Endothelial cell of umbilical vein (primary cell): ENCODE results near the gene VPS37C. TPM values are rescaled to one million over a fixed set of nuclear protein-coding genes. Genes with fewer than 3 reads are reported as not detected.
"Not testable (repeated sequence)": the region's sequence is repeated elsewhere in the genome, so short reads cannot be mapped to it uniquely, and the experiment has no call there.

Source experiments
- BruUV-seq: library from RNA; stranded (reverse); fragments of 400-500 nt; replicated peaks from 2 replicates; lab custom pipeline; 2021; lab: Mats Ljungman, UMichigan
- CTCF ChIA-PET: fragments of 300-600, 350-600 bp; sonication (Branson Sonifier 250); formaldehyde crosslinking; loops from one replicate; lab custom pipeline; 2021; ENCODE audit warnings: antibody characterized with exemption, inconsistent platforms; lab: Charles Lee
- POLR2A ChIA-PET: fragments of 300-600, 350-600 bp; sonication (Branson Sonifier 250); formaldehyde crosslinking; loops from one replicate; lab custom pipeline; 2021; ENCODE audit warnings: antibody characterized with exemption, inconsistent platforms; lab: Charles Lee
- DNase-seq: peaks from one replicate; pipeline ENCODE4 v3.0.0-alpha.2; 2011; ENCODE audit warnings: low read depth, low spot score
- FAIRE-seq: peaks from 2 replicates; lab custom pipeline; 2011; peaks lifted over from hg19 to GRCh38; lab: Jason Lieb, UNC
- H2AFZ ChIP-seq: 2 replicates; pipeline ENCODE4 v1.6.0; 2012; ENCODE audit warnings: low read depth, low read length, control low read depth, inconsistent platforms
- H3K27ac ChIP-seq: 2 replicates; pipeline ENCODE4 v1.5.1; 2011; ENCODE audit warnings: low read depth, mild to moderate bottlenecking, control low read depth, low read length, moderate library complexity; ENCODE audit not compliant: insufficient read depth
- H3K27me3 ChIP-seq, 2 experiments: 2 replicates each; pipeline versions ENCODE4 v1.6.0 to v1.6.1; 2011; ENCODE audit warnings: low read length in 2 of 2, mixed read lengths in 1 of 2; ENCODE audit not compliant: control insufficient read depth in 2 of 2, insufficient read depth in 2 of 2
- H3K36me3 ChIP-seq, 2 experiments: 2 replicates in 1 of 2; 3 replicates in 1 of 2; pipeline ENCODE4 v1.5.1; 2011; ENCODE audit warnings: low read length in 2 of 2, mild to moderate bottlenecking in 1 of 2, moderate library complexity in 1 of 2; ENCODE audit not compliant: control insufficient read depth in 2 of 2, insufficient read depth in 2 of 2; ENCODE audit errors: extremely low read depth in 1 of 2
- H3K4me1 ChIP-seq: 3 replicates; pipeline ENCODE4 v1.5.1; 2011; ENCODE audit warnings: mild to moderate bottlenecking, low read length; ENCODE audit not compliant: control insufficient read depth, insufficient read depth; ENCODE audit errors: extremely low read depth
- H3K4me2 ChIP-seq: 2 replicates; pipeline ENCODE4 v1.6.1; 2011; ENCODE audit warnings: low read length, control low read depth, mixed read lengths; ENCODE audit not compliant: insufficient read depth
- H3K4me3 ChIP-seq, 3 experiments: fragments of 200-600 bp in 1 of 3; sonication (generic), shearing (Covaris generic) in 1 of 3; replicated peaks in 1 of 3; 2 replicates each; pipeline ENCODE4 v1.5.1; 2011 to 2016; ENCODE audit warnings: control low read depth in 3 of 3, low read length in 3 of 3, mild to moderate bottlenecking in 2 of 3, inconsistent platforms in 1 of 3, low read depth in 1 of 3, moderate library complexity in 1 of 3; ENCODE audit not compliant: insufficient read depth in 1 of 3
- H3K79me2 ChIP-seq: 2 replicates; pipeline ENCODE4 v1.6.0; 2012; ENCODE audit warnings: low read length, inconsistent platforms; ENCODE audit not compliant: control insufficient read depth, insufficient read depth
- H3K9ac ChIP-seq: replicated peaks from 2 replicates; pipeline ENCODE3; 2011; ENCODE audit warnings: low read length, control low read depth; ENCODE audit not compliant: insufficient read depth; ENCODE audit errors: extremely low read depth
- H3K9me1 ChIP-seq: replicated peaks from 3 replicates; pipeline ENCODE4 v1.6.0; 2011; ENCODE audit warnings: mild to moderate bottlenecking, low read length; ENCODE audit not compliant: control insufficient read depth, insufficient read depth; ENCODE audit errors: extremely low read depth
- H3K9me3 ChIP-seq: replicated peaks from 2 replicates; pipeline ENCODE4 v1.5.1; 2012; ENCODE audit warnings: low read length, inconsistent platforms; ENCODE audit not compliant: control insufficient read depth, insufficient read depth
- H4K20me1 ChIP-seq: replicated peaks from 2 replicates; pipeline ENCODE3; 2011; ENCODE audit warnings: mild to moderate bottlenecking, low read length; ENCODE audit not compliant: control insufficient read depth, insufficient read depth; ENCODE audit errors: extremely low read depth
- FOS ChIP-seq: IDR thresholded peaks from 2 replicates; pipeline ENCODE4 v1.6.1; 2011; ENCODE audit warnings: mild to moderate bottlenecking, low read length, moderate library complexity, borderline replicate concordance; ENCODE audit not compliant: insufficient read depth
- GATA2 ChIP-seq: IDR thresholded peaks from 2 replicates; pipeline ENCODE4 v1.7.0; 2011; ENCODE audit warnings: low read depth, mild to moderate bottlenecking, moderate library complexity, mixed read lengths, low read length; ENCODE audit not compliant: insufficient read length, insufficient read depth
- MAX ChIP-seq: IDR thresholded peaks from 2 replicates; pipeline ENCODE4 v1.6.1; 2011; ENCODE audit not compliant: insufficient read depth, insufficient read length
- POLR2AphosphoS5 ChIP-seq: IDR thresholded peaks from 2 replicates; pipeline ENCODE4 v1.6.1; 2012; ENCODE audit warnings: low read depth, mild to moderate bottlenecking, control low read depth, low read length, moderate library complexity; ENCODE audit not compliant: insufficient read depth
- dilution Hi-C: fragments of 300-500 bp; cut with MboI; formaldehyde crosslinking; loops from one replicate; pipeline ENCODE4 v1.15.0; 2019; ENCODE audit warnings: low sequenced_read_pairs; ENCODE audit not compliant: extremely low pct_ligation_motif_present
- intact Hi-C: fragments of 100-400 bp; cut with micrococcal nuclease; formaldehyde crosslinking; loops from one replicate; pipeline ENCODE4 v1.10.0; 2022
- polyA plus RNA-seq, 4 experiments: library from polyadenylated mRNA; depleted of rRNA in 3 of 4; stranded (reverse) in 3 of 4; unstranded in 1 of 4; fragments of >200 nt; gene quantifications; 2 replicates each; pipeline versions ENCODE4 v1.2.1 to v1.2.3, GENCODE V29; 2011 to 2012; ENCODE audit warnings: missing spikeins in 1 of 4
- total RNA-seq: library from RNA; stranded (reverse); gene quantifications from 2 replicates; pipeline ENCODE4 v1.2.3, GENCODE V29; 2021
- TF ChIP-seq, protein P1 (sequence below), 2 donors: IDR thresholded peaks; 1 replicate in 1 of 2; 2 replicates in 1 of 2; pipeline ENCODE4 v1.5.1; 2011; ENCODE audit warnings: low read length in 2 of 2, mild to moderate bottlenecking in 2 of 2, moderate library complexity in 2 of 2, control low read depth in 1 of 2, inconsistent platforms in 1 of 2, low read depth in 1 of 2; ENCODE audit not compliant: insufficient read depth in 1 of 2; ENCODE audit errors: extremely low read depth in 1 of 2

VPS37C gene
- total and polyA plus RNA-seq, 2 donors (not counting 3 experiments of a cell fraction or from before 2014, with no cell fraction given): 17.7 to 23.4 TPM

DNA sequence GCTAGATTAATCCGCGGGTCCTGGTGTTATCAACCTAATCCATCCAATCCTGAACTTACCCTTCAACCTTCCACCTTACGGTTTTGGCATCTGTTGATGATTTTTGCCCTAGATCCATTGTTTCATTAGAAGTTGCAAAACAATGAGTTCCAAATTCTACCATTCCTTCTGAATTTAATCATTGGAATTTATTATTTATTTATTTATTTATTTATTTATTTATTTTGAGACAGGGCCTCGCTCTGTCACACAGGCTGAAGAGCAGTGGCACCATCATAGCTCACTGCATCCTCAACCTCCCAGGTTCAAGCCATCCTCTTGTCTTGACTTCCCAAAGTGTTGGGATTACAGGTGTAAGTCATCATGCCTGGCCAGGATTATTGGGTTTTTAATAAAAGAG, 20.3 kb upstream of the VPS37C start:
- H3K4me3 ChIP-seq: no peak overlapping the region
- intact Hi-C loops: no loop called here
- no peak for DNase-seq
- no peak for TF ChIP-seq GATA2
- TF ChIP-seq, protein P1, sequence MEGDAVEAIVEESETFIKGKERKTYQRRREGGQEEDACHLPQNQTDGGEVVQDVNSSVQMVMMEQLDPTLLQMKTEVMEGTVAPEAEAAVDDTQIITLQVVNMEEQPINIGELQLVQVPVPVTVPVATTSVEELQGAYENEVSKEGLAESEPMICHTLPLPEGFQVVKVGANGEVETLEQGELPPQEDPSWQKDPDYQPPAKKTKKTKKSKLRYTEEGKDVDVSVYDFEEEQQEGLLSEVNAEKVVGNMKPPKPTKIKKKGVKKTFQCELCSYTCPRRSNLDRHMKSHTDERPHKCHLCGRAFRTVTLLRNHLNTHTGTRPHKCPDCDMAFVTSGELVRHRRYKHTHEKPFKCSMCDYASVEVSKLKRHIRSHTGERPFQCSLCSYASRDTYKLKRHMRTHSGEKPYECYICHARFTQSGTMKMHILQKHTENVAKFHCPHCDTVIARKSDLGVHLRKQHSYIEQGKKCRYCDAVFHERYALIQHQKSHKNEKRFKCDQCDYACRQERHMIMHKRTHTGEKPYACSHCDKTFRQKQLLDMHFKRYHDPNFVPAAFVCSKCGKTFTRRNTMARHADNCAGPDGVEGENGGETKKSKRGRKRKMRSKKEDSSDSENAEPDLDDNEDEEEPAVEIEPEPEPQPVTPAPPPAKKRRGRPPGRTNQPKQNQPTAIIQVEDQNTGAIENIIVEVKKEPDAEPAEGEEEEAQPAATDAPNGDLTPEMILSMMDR (IDR thresholded peaks at IDR 0.05; ENCODE audit: extremely low read depth in 1 of 2, insufficient read depth in 1 of 2, low read depth in 1 of 2, low read length in 2 of 2): no peak
- TF ChIP-seq MAX: no peak
- no peak for TF ChIP-seq FOS
- TF ChIP-seq POLR2AphosphoS5: no peak
- ChIA-PET POLR2A (no interaction called here), CTCF (interaction anchor here (4.7 kb wide), 1 partner anchor 13 kb away, joined by 13 read pairs; no protein-coding TSS in a partner anchor)
- no peak for FAIRE-seq
- dilution Hi-C loops: no loop called here
- H3K27me3 ChIP-seq: peaks cover 0 to 2% of the 10 kb centered on the region in 2 experiments
- H3K9me3 ChIP-seq: no peaks in the 10 kb centered on the region
- no peak overlapping the region for H3K4me2 ChIP-seq
- no peak overlapping the region for H3K9ac ChIP-seq
- no peaks in the 10 kb centered on the region for H3K9me1 ChIP-seq
- no peaks in the 10 kb centered on the region for H4K20me1 ChIP-seq
- no peaks in the 10 kb centered on the region for H3K4me1 ChIP-seq
- BruUV-seq: no TSS peak
- H3K36me3 ChIP-seq: no peaks in the 10 kb centered on the region
- H3K27ac ChIP-seq: no peak overlapping the region
- no peaks in the 10 kb centered on the region for H3K79me2 ChIP-seq
- no peak overlapping the region for H2AFZ ChIP-seq

DNA sequence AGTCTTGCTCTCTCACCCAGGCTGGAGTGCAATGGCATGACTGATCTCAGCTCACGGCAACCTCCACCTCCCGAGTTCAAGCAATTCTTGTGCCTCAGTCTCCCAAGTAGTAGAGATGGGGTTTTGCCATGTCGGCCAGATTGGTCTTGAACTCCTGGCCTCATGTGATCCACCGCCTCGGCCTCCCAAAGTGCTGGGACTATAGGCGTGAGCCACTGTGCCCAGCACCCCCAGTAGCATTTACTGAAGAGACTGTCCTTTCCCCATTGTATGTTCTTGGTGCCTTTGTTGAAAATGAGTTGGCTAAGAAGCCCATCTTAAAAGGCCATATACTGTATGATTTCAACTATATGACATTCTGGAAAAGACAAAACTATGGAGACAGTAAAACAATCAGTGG, 19.0 kb upstream of the VPS37C start:
- H3K27me3 ChIP-seq, H3K4me1 ChIP-seq, H3K9me1 ChIP-seq, H3K9ac ChIP-seq, BruUV-seq, H3K36me3 ChIP-seq, H3K27ac ChIP-seq, DNase-seq, H3K4me3 ChIP-seq, dilution Hi-C loops, intact Hi-C loops, H2AFZ ChIP-seq, H3K9me3 ChIP-seq, H4K20me1 ChIP-seq, H3K4me2 ChIP-seq, POLR2A ChIA-PET, FAIRE-seq, H3K79me2 ChIP-seq: not testable (repeated sequence)
- CTCF ChIA-PET: interaction anchor here (4.7 kb wide), 1 partner anchor 11 kb away, joined by 13 read pairs; no protein-coding TSS in a partner anchor
